Smooth muscle cell (in vitro differentiated cells): ENCODE data around the gene LRRC4C. TPM values are rescaled to one million over a fixed set of nuclear protein-coding genes. Genes with fewer than 3 reads are reported as not detected.

Experiments used
- DNase-seq: peaks from one replicate; lab custom pipeline; 2025; ENCODE audit not compliant: unreplicated experiment; lab: John Stamatoyannopoulos, UW
- H2AFZ ChIP-seq: fragments of 200-600 bp; sonication (generic); 2 replicates; pipeline ENCODE4 v1.6.0; 2016; ENCODE audit warnings: antibody characterized with exemption, low read depth, mild to moderate bottlenecking
- H3F3A ChIP-seq: fragments of 200-600 bp; sonication (generic); 2 replicates; pipeline ENCODE4 v1.6.0; 2017; ENCODE audit warnings: antibody characterized with exemption, low read depth
- H3K27ac ChIP-seq: fragments of 200-600 bp; sonication (generic); 2 replicates; pipeline ENCODE4 v1.5.1; 2016; ENCODE audit warnings: low read depth, mild to moderate bottlenecking
- H3K27me3 ChIP-seq: fragments of 200-600 bp; sonication (generic); 2 replicates; pipeline ENCODE4 v1.6.1; 2016; ENCODE audit warnings: low read depth, mild to moderate bottlenecking
- H3K36me3 ChIP-seq: fragments of 200-600 bp; sonication (generic); 2 replicates; pipeline ENCODE4 v1.5.1; 2016; ENCODE audit warnings: low read depth
- H3K4me1 ChIP-seq: fragments of 200-600 bp; sonication (generic); 2 replicates; pipeline ENCODE4 v1.5.1; 2016; ENCODE audit warnings: low read depth
- H3K4me2 ChIP-seq: fragments of 200-600 bp; sonication (generic); 2 replicates; pipeline ENCODE4 v1.6.0; 2016; ENCODE audit warnings: mild to moderate bottlenecking
- H3K4me3 ChIP-seq: fragments of 200-600 bp; sonication (generic); 2 replicates; pipeline ENCODE4 v1.5.1; 2016; ENCODE audit warnings: mild to moderate bottlenecking
- H3K79me2 ChIP-seq: fragments of 200-600 bp; sonication (generic); 2 replicates; pipeline ENCODE4 v1.6.0; 2016; ENCODE audit warnings: low read depth, mild to moderate bottlenecking
- H3K9ac ChIP-seq: fragments of 200-600 bp; sonication (generic); 2 replicates; pipeline ENCODE4 v1.6.0; 2016; ENCODE audit warnings: low read depth
- H3K9me3 ChIP-seq: fragments of 200-600 bp; sonication (generic); replicated peaks from 2 replicates; pipeline ENCODE4 v1.5.1; 2016; ENCODE audit warnings: low read depth
- H4K20me1 ChIP-seq: fragments of 200-600 bp; sonication (generic); 2 replicates; pipeline ENCODE4 v1.6.0; 2016; ENCODE audit warnings: low read depth
- WGBS: methylation state at CpG from one replicate; pipeline ENCODE4 v1.1.7; 2016; ENCODE audit warnings: low lambda C conversion rate; 5-methylcytosine and 5-hydroxymethylcytosine counted together
- polyA plus RNA-seq: library from polyadenylated mRNA; unstranded; fragments of >200 nt; fragmentation: Nextera tagmentation; extraction: Ambion mirVana; gene quantifications from 2 replicates; pipeline ENCODE4 v1.2.1, GENCODE V29; 2016
- total RNA-seq: library from RNA; depleted of rRNA; stranded (reverse); fragments of >200 nt; gene quantifications from 2 replicates; pipeline ENCODE4 v1.2.3, GENCODE V29; 2014
- TF ChIP-seq, protein P1 (sequence below): fragments of 200-600 bp; sonication (generic); IDR thresholded peaks from 2 replicates; pipeline ENCODE4 v1.5.1; 2017; ENCODE audit warnings: borderline replicate concordance, mild to moderate bottlenecking, antibody characterized with exemption; ENCODE audit not compliant: insufficient read depth, poor library complexity, severe bottlenecking

Gene LRRC4C
- total and polyA plus RNA-seq, 2 experiments from 2014 or later: 7.3 to 10.1 TPM

DNA sequence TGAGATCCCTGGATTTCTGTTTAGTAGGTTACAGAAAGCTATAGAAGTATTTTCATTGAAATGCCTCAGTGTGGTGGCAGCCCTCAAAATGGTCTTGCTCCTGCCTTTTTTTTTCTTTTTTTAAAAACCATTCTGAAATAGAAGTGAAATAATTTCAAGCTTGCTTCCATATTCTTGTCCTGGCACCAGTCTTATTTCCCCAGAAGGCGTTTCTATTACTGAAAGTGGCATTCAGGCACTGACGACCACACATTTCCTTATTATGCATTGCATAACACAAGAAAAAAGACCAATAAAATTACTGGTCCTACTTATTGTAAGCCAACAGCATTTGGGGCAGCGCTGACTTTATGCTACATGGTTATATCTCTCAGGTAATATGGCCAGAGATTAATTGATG, 24.5 kb upstream of the LRRC4C start:
- no peaks in the 10 kb centered on the region for H3F3A ChIP-seq
- H3K4me1 ChIP-seq: no peaks in the 10 kb centered on the region
- 88% methylated on average over 3 of the region's 3 CpGs for WGBS
- H3K4me3 ChIP-seq: no peak overlapping the region
- H3K27me3 ChIP-seq: no peaks in the 10 kb centered on the region
- no peak overlapping the region for H3K4me2 ChIP-seq
- no peak overlapping the region for H3K9ac ChIP-seq
- no peak overlapping the region for H2AFZ ChIP-seq
- no peaks in the 10 kb centered on the region for H3K79me2 ChIP-seq
- H3K9me3 ChIP-seq: no peaks in the 10 kb centered on the region
- TF ChIP-seq, protein P1, sequence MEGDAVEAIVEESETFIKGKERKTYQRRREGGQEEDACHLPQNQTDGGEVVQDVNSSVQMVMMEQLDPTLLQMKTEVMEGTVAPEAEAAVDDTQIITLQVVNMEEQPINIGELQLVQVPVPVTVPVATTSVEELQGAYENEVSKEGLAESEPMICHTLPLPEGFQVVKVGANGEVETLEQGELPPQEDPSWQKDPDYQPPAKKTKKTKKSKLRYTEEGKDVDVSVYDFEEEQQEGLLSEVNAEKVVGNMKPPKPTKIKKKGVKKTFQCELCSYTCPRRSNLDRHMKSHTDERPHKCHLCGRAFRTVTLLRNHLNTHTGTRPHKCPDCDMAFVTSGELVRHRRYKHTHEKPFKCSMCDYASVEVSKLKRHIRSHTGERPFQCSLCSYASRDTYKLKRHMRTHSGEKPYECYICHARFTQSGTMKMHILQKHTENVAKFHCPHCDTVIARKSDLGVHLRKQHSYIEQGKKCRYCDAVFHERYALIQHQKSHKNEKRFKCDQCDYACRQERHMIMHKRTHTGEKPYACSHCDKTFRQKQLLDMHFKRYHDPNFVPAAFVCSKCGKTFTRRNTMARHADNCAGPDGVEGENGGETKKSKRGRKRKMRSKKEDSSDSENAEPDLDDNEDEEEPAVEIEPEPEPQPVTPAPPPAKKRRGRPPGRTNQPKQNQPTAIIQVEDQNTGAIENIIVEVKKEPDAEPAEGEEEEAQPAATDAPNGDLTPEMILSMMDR: no peak
- H3K36me3 ChIP-seq: no peaks in the 10 kb centered on the region
- no peaks in the 10 kb centered on the region for H4K20me1 ChIP-seq
- no peak overlapping the region for H3K27ac ChIP-seq
- DNase-seq: no peak

DNA sequence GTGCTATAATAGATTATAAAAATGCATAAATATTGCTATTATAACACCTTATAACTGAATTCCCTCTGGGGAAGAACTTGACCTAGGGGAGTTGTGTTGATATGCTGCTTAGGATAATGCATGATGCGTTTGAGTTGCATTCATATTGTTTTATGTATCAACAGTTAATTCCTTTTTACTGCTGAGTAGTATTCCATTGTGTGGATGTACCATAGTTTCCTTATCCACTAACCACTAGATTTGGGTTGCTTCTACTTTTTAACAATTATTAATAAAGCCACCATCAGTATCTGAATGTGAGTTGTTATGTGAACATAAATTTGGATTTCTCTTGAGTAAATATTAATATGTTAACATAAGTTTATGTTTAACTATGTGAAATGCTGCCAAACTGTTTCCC, 19.7 kb upstream of the LRRC4C start:
- no peaks in the 10 kb centered on the region for H4K20me1 ChIP-seq
- no peaks in the 10 kb centered on the region for H3F3A ChIP-seq
- H3K9ac ChIP-seq: no peak overlapping the region
- no peaks in the 10 kb centered on the region for H3K27me3 ChIP-seq
- no peaks in the 10 kb centered on the region for H3K9me3 ChIP-seq
- 91% methylated on average over 1 of the region's 1 CpG for WGBS
- no peak overlapping the region for H3K4me3 ChIP-seq
- H3K4me1 ChIP-seq: no peaks in the 10 kb centered on the region
- H3K4me2 ChIP-seq: no peak overlapping the region
- H3K79me2 ChIP-seq: no peaks in the 10 kb centered on the region
- no peak for DNase-seq
- H3K27ac ChIP-seq: no peak overlapping the region
- no peaks in the 10 kb centered on the region for H3K36me3 ChIP-seq
- TF ChIP-seq, protein P1: no peak
- H2AFZ ChIP-seq: no peak overlapping the region

DNA sequence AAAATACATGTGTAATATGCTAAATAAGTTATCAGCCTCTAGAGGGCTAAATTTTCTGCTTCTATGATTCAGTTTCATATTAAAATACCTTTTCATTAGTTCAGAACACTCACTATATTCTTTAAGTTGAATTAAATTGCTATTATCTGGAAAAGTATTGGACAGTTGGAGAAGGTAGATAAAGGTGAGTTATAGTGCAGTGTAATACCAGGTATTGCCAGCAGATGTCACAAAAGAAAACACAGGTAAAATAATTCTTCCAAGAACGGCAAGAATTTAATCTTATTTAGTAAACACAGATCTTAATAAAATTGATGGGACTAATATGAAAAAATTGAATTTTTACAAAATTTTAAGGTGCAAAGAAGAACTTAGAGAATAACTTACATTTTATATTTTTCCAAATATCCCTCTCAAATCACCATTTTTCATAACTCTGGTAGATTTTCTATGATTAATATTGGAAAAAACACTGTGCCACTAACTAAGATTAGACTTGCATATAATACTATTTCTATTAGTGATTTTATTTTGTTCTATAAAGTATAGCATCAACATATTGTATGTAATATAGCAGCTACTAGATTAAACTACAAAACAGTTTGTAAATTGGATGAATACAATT, 1.7 kb upstream of the LRRC4C start:
- Histone ChIP-seq H3F3A (no peaks in the 10 kb centered on the region), H4K20me1 (no peaks in the 10 kb centered on the region), H3K4me2 (no peak overlapping the region), H2AFZ (no peak overlapping the region), H3K27ac (no peak overlapping the region), H3K9ac (no peak overlapping the region), H3K36me3 (no peaks in the 10 kb centered on the region), H3K27me3 (no peaks in the 10 kb centered on the region), H3K9me3 (no peaks in the 10 kb centered on the region), H3K79me2 (no peaks in the 10 kb centered on the region), H3K4me1 (peaks cover 21% of the 10 kb centered on the region), H3K4me3 (no peak overlapping the region)
- no peak for DNase-seq
- WGBS: 43% methylated on average over 1 of the region's 1 CpG
- TF ChIP-seq, protein P1: peak; percentile 84

DNA sequence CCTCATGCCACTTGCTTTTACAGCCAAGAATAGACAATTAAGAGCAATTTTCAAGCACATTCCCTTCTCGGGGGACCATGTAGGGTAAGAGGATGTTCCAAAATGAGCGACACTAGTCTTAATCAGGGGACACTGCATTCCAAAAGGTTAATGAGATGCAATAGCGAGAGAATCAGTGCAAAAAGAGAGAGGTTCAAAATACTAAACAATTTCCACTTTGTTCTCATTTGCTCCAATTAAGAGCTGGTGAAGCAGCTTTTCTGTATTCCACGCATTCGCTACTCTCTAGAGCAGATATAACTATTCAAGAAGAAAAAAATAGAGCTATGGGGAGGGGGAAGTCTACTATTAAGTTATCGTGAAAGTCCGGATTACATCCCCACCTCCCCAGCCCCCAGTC, 811 bp downstream of the LRRC4C start:
- no peaks in the 10 kb centered on the region for H3K36me3 ChIP-seq
- no peak overlapping the region for H3K27ac ChIP-seq
- WGBS: 80% methylated on average over 7 of the region's 7 CpGs
- peaks cover 21% of the 10 kb centered on the region for H3K4me1 ChIP-seq
- H3K4me3 ChIP-seq: no peak overlapping the region
- H3K9ac ChIP-seq: no peak overlapping the region
- H3F3A ChIP-seq: no peaks in the 10 kb centered on the region
- DNase-seq: no peak
- no peak overlapping the region for H3K4me2 ChIP-seq
- TF ChIP-seq, protein P1: no peak
- no peaks in the 10 kb centered on the region for H3K79me2 ChIP-seq
- H4K20me1 ChIP-seq: no peaks in the 10 kb centered on the region
- no peaks in the 10 kb centered on the region for H3K27me3 ChIP-seq
- no peaks in the 10 kb centered on the region for H3K9me3 ChIP-seq
- H2AFZ ChIP-seq: no peak overlapping the region
